22Rv1 (cell line): ENCODE data around the gene CSRP2.

ENCODE experiments used
- ZFX ChIP-seq: fragments of 450-650 bp; IDR thresholded peaks from 2 replicates; pipeline ENCODE4 v1.6.1; 2017; ENCODE audit warnings: antibody characterized with exemption, borderline replicate concordance
- TF ChIP-seq, protein P1 (sequence below): fragments of 450-650 bp; IDR thresholded peaks from 2 replicates; pipeline ENCODE4 v1.5.1; 2017; ENCODE audit warnings: mild to moderate bottlenecking

DNA sequence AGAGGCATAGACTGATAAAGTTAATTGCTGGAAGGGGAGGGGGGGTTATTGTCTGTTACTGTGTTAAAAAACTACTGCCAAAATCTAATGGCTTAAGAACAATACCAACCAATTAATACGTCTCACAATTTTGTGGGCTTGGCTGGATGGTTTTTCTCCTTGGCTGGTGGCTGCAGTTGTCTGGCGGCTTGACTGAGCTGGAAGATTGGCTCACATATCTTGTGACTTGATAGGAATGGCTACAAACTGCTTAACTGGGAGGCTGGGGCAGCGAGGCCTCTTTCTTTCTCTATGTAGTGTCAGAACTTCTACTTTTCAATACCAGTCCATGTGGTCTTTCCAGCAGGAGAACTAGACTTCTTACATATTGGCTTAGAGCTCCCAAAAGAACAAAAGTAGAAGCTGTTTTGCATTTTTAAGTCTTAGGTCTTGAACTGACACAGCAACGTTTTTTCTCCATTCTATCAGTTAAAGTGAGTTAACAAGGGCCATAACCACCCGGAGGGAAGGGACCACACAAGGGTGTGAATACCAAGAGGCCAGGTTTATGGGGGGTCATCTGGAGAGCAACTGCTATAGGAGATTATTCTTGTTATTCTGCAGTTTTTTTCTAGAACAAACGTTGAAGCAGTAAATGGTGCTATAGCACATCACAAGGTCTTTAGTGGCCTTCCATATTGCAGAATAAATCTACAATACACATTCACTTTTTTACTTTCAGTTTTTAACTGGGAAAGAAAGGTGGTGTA lies 68.0 kb downstream of the CSRP2 start:
- TF ChIP-seq, protein P1, sequence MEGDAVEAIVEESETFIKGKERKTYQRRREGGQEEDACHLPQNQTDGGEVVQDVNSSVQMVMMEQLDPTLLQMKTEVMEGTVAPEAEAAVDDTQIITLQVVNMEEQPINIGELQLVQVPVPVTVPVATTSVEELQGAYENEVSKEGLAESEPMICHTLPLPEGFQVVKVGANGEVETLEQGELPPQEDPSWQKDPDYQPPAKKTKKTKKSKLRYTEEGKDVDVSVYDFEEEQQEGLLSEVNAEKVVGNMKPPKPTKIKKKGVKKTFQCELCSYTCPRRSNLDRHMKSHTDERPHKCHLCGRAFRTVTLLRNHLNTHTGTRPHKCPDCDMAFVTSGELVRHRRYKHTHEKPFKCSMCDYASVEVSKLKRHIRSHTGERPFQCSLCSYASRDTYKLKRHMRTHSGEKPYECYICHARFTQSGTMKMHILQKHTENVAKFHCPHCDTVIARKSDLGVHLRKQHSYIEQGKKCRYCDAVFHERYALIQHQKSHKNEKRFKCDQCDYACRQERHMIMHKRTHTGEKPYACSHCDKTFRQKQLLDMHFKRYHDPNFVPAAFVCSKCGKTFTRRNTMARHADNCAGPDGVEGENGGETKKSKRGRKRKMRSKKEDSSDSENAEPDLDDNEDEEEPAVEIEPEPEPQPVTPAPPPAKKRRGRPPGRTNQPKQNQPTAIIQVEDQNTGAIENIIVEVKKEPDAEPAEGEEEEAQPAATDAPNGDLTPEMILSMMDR = no peak
- TF ChIP-seq ZFX = no peak
